Tibial nerve (tissue), 4 donors: ENCODE results near the gene IGF1R.

Experiments
- CTCF ChIP-seq, 5 experiments: fragments of 200-600 bp in 3 of 5; fragments of 450-650 bp in 2 of 5; sonication (generic) in 3 of 5; IDR thresholded peaks; one replicate each; pipeline ENCODE4 v1.5.1; 2016 to 2019; ENCODE audit warnings: antibody characterized with exemption in 5 of 5, mild to moderate bottlenecking in 3 of 5, moderate library complexity in 2 of 5
- EP300 ChIP-seq, 2 donors: sonication (generic); formaldehyde crosslinking; IDR thresholded peaks; one replicate each; pipeline ENCODE4 v1.6.1; 2017; ENCODE audit warnings: antibody characterized with exemption in 2 of 2, mild to moderate bottlenecking in 1 of 2
- POLR2A ChIP-seq, 2 donors: fragments of 450-650 bp; IDR thresholded peaks; one replicate each; pipeline ENCODE4 v1.6.1; 2017; ENCODE audit warnings: antibody characterized with exemption in 2 of 2, mild to moderate bottlenecking in 2 of 2, moderate library complexity in 2 of 2

- TF ChIP-seq EP300 (IDR thresholded peaks at IDR 0.05) (no peak), CTCF (IDR thresholded peaks at IDR 0.05) (no peak), POLR2A (IDR thresholded peaks at IDR 0.05) (no peak)
Observed at GRCh38 chr15:98817745-98818144, 169.4 kb downstream of the IGF1R start.
